Lower lobe of right lung (tissue), 2 donors: Measurements from ENCODE around the gene PLSCR1. TPM values are rescaled to one million over a fixed set of nuclear protein-coding genes. Genes with fewer than 3 reads are reported as not detected.

Experiments
- ATAC-seq, 2 donors: fragments of 200-7000 bp; cut with Tn5 transposase; one replicate each; pipeline ENCODE4 v1.9.1; 2020 to 2022; ENCODE audit warnings: mild to moderate bottlenecking in 2 of 2, moderate library complexity in 2 of 2
- DNase-seq: peaks from one replicate; pipeline ENCODE4 v3.0.0-alpha.2; 2020
- H3K27ac ChIP-seq: fragments of 200-600 bp; one replicate; pipeline ENCODE4 v1.8.0; 2022
- H3K27me3 ChIP-seq: fragments of 200-600 bp; one replicate; pipeline ENCODE4 v1.8.0; 2022; ENCODE audit warnings: low read depth
- H3K36me3 ChIP-seq: fragments of 200-600 bp; one replicate; pipeline ENCODE4 v1.8.0; 2022; ENCODE audit warnings: mild to moderate bottlenecking
- H3K4me1 ChIP-seq: fragments of 200-600 bp; one replicate; pipeline ENCODE4 v1.8.0; 2022
- H3K4me3 ChIP-seq: fragments of 200-600 bp; one replicate; pipeline ENCODE4 v1.8.0; 2022; ENCODE audit warnings: mild to moderate bottlenecking
- H3K9me3 ChIP-seq: fragments of 200-600 bp; one replicate; pipeline ENCODE4 v1.8.0; 2022
- CTCF ChIP-seq: fragments of 200-600 bp; IDR thresholded peaks from one replicate; pipeline ENCODE4 v1.8.0; 2022; ENCODE audit warnings: antibody characterized with exemption, mild to moderate bottlenecking
- intact Hi-C: fragments of 100-400 bp; cut with DNase I; formaldehyde crosslinking; loops from one replicate; pipeline ENCODE4 v1.11.0; 2022
- long read RNA-seq: library from polyadenylated mRNA; unstranded; transcript quantifications from one replicate; pipeline ENCODE4 v2.0.0, GENCODE V29; 2021
- total RNA-seq: library from RNA; stranded (reverse); fragmentation: NEBNext Ultra II Directional; extraction: Animal tissue kit (Norgen Biotek cat#: 25700); gene quantifications from one replicate; pipeline ENCODE4 v1.2.1, GENCODE V29; 2021
- donor health status: DM: no; HTN: yes; CAD: no; lungs with severe emphysema.

The PLSCR1 gene
- total RNA-seq: 194 TPM
- long read RNA-seq, transcript PLSCR1-201 (9 exons, 2,233 nt): major isoform, 194 of 226 reads
- long read RNA-seq, partial matches to known transcripts: 6 of 226 reads
- long read RNA-seq, other reads (novel, unspliced or antisense): 19 of 226 reads

GRCh38 chr3:146544002-146544928 lies at the start of gene PLSCR1:
PLSCR1 (minus strand) TSS chr3:146544607; CDS start chr3:146536552, 8,055 bp downstream.
- intact Hi-C loops: no loop called here

GRCh38 chr3:146593776-146594175 lies 49.4 kb upstream of the PLSCR1 start:
- ATAC-seq (no peak), DNase-seq (no peak)
- no peaks in the 10 kb centered on the region for H3K27me3 ChIP-seq
- TF ChIP-seq CTCF: no peak
- no peaks in the 10 kb centered on the region for H3K9me3 ChIP-seq
- intact Hi-C loops: no loop called here
- no peaks in the 10 kb centered on the region for H3K4me1 ChIP-seq
- H3K4me3 ChIP-seq: no peak overlapping the region
- no peaks in the 10 kb centered on the region for H3K36me3 ChIP-seq
- H3K27ac ChIP-seq: no peak overlapping the region

More at GRCh38 chr3:146544002-146544928, at the start of gene PLSCR1:
- H3K4me1 ChIP-seq: peaks cover 42% of the 10 kb centered on the region
- ATAC-seq: peak; percentile 96 to 97
- H3K36me3 ChIP-seq: no peaks in the 10 kb centered on the region
- no peaks in the 10 kb centered on the region for H3K27me3 ChIP-seq
- peak within 1 kb of the TSS; percentile 77 for H3K4me3 ChIP-seq
- no peak for TF ChIP-seq CTCF
- peak within 1 kb of the TSS; percentile 98 for H3K27ac ChIP-seq
- DNase-seq: peak; percentile 97
- H3K9me3 ChIP-seq: no peaks in the 10 kb centered on the region

DNA sequence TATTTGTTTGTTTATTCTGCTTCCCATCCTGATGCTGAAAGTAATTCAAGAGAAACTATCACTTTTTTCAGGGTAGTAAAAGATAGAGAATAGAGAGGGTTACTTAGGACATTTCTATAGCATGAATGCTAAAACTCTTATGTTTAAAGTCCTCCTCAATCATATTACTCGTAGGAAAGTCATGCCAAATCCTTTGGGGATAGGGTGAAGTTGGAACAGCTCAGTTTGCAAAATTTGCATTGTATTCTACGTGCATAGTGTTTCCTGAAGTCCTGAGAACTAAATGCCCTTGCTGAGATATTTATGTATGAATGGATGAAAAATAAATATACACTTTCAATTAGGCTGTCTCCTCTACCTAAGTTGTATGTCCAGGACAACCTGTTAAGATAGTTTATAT lies 46.1 kb upstream of the PLSCR1 start:
- no peaks in the 10 kb centered on the region for H3K36me3 ChIP-seq
- DNase-seq: no peak
- H3K4me1 ChIP-seq: no peaks in the 10 kb centered on the region
- no peak for ATAC-seq
- no peaks in the 10 kb centered on the region for H3K27me3 ChIP-seq
- TF ChIP-seq CTCF: no peak
- H3K9me3 ChIP-seq: no peaks in the 10 kb centered on the region
- no peak overlapping the region for H3K27ac ChIP-seq
- no peak overlapping the region for H3K4me3 ChIP-seq
- intact Hi-C loops: no loop called here

DNA sequence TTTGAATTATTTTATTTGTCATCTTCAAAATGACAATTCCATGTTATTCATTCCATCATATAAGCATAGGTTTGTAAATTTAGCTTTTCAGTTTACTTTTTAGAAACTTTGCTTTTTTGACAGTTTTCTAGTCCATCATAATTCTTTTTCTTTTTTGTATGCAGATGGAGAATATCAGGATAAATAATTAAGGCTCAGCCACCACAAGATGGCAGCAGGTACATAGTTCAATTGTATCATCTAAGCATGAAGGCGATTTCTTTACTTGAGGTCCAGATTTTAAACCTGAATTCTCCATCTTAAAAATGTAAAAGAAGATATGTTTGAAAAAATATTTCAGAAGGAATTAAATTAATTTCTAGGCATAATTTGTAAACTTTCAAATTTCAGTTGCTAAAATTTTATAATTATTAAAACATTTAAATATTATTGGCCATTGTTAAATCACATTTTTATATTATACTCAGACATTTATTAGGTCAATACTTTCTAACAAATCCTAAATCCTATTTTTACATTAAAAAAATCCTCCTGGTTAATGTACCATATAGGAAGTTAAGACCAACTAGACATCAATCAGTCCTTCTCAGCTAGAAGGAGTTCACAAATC lies 45.6 kb upstream of the PLSCR1 start:
- TF ChIP-seq CTCF: peak; percentile 57
- Histone ChIP-seq H3K27me3 (no peaks in the 10 kb centered on the region), H3K27ac (no peak overlapping the region), H3K4me1 (no peaks in the 10 kb centered on the region), H3K36me3 (no peaks in the 10 kb centered on the region), H3K4me3 (no peak overlapping the region), H3K9me3 (no peaks in the 10 kb centered on the region)
- intact Hi-C loops: loop anchor here (10.0 kb wide), 1 partner anchor 375 kb away; no protein-coding TSS in a partner anchor
- DNase-seq (no peak), ATAC-seq (no peak)

GRCh38 chr3:146585156-146585555 lies 40.7 kb upstream of the PLSCR1 start:
- no peaks in the 10 kb centered on the region for H3K4me1 ChIP-seq
- no peak overlapping the region for H3K4me3 ChIP-seq
- H3K27me3 ChIP-seq: no peaks in the 10 kb centered on the region
- intact Hi-C loops: loop anchor here (10.0 kb wide), 1 partner anchor 370 kb away; no protein-coding TSS in a partner anchor
- H3K36me3 ChIP-seq: no peaks in the 10 kb centered on the region
- ATAC-seq (no peak), DNase-seq (no peak)
- H3K9me3 ChIP-seq: no peaks in the 10 kb centered on the region
- H3K27ac ChIP-seq: no peak overlapping the region
- TF ChIP-seq CTCF: no peak
